HG03139 (cell line): ENCODE measurements around the gene COL23A1.

Experiments
- ATAC-seq: cut with Tn5 transposase; IDR thresholded peaks from one replicate; pipeline ENCODE4 v1.9.1; 2021; ENCODE audit not compliant: unreplicated experiment

The COL23A1 gene

DNA sequence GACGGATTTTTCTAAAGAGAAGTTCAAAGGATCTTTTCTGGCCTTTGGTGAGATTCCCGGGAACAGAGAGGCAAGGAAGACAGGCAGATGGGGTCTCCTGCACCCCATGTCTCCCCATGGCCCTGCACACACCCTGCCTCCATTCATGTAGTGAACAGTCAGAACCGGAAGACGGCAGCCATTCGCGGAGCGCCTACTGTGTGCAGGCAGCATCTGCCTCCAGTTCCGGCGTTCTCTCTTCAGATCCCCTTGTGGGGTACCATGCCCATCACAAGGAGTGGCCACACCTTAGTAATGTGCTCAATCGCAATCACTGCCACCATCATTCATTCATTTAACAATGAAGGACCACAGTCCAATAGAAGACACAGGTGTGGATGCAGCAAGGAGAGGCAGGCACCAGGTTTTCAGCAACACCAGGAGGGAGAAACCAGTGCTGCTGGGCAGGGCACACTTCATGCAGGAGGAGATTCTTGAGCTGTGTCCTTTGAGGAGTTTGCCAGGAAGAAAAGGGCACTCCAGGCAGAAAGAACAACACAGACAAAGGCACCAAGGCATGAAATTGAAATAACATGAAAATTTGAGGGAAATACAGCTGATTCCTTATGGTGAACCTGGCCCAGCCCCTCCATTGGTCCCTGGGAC lies 186.1 kb downstream of the COL23A1 start:
- ATAC-seq: no peak

DNA sequence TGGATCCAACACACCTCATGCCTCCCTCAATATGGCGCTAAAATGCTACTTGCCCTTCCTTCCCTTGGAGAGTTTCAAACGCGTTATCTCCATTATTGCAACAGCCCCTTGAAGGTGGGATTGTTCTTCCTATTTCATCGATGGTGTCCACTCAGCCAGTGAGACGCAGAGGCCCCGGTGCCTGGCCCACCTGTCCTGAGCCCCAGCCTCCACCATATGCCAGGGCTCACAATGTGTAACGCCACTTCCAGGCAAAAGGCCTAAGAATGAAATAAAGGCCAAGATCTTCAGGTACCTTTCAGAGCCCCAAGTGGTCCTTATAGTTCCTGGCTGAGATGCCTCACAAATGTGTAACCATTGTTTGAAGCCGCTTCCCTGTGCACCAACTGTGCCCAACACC lies 186.8 kb downstream of the COL23A1 start:
- ATAC-seq: no peak

DNA sequence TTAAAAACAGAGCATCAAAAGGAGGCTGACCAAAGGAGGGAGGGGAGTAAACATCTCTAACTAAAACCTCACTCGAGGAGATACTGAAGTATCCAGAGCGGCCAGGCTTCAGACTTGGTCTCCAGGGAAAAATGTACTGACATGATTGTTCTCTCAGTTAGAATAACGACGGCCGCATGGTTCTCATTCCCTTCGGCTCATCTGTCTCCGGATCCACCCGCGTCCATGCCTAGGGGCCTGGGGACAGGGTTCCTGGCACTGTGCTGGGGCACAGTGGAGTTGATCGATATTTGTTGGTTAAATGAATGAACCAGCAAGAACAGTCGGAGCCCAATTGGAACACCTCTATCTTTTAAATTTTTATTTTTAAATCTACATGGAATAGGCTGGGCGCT lies 190.5 kb downstream of the COL23A1 start:
- no peak for ATAC-seq

DNA sequence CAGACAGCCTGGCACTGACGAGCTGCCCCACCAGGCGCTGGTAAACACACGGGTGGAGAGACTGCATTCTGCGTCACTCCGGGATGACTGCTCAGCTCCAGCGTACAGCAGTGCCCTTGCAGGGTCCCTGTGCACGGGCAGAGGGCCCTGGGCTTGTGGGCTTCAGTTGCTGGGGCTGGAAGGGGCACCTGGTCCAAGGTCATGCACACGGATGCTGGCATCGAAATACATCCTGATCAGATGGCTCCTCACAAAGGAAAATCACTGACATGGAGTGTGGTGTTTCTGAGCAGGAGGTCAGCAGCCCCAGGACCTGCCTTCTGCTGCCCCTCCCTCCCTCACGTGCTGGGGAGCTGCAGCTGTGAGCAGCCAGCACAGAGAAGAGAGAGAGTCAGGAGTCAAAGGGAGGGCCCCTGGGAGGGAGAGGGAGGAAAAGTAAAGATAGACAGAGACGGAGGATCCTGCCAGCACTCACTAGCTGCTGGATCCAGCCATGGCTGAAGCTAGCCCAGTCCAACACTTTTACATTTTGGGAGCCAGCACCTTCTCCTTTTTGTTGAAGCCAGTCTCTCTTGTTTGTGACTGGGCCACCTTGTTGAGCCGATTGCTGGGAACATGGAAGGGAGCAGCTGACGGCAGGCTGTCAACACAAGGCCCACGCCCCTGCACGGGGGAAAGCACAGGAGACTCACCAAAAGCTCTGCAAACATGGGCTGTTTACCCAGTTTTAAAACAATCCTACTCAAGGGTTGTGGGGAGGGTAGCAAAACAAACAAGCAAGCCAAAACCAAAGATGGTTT lies 191.1 kb downstream of the COL23A1 start:
- no peak for ATAC-seq

DNA sequence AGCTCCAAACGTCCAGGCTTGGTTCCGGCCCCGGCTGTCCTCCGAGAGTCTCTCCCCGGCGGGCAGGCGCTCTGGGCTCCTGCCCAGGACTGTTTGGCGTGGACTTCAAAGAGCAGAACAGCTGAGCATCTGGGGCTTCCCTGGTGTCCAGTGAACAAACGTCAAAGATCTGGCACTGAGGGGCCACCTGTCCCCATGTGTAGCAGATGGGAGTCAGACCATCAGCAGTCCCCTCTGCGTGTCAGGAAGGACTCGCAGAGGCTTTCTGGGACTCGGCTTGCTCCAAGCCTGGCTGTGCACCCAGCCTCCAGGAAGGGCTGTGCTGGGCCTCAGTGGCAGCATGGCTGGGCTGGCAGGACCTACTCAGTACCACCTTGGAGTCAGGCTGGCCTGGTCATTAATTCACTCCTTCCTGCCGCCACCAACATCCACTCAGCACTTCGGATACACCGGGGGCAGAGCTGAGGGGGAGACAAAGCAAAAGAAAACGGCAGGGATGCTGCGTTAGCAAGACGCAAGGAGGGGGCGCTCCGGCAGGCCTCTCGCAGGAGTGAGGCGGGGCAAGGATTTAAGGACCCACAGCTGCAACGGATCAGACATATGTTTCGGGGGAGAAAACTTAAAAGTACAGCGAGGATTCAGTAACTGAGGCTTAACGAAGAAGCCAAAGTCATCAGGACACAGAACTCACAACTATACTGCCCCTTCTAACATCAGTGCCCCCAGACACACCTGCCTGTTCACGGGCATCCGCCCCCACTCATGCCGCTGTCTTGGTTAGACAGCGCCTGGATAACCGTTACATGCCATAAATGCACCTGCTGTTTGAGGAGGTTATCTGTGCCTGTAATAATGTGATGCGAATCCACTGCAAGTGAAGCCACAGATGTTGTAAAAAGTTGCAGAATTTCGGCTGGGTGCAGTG lies 193.1 kb downstream of the COL23A1 start:
- ATAC-seq: no peak

DNA sequence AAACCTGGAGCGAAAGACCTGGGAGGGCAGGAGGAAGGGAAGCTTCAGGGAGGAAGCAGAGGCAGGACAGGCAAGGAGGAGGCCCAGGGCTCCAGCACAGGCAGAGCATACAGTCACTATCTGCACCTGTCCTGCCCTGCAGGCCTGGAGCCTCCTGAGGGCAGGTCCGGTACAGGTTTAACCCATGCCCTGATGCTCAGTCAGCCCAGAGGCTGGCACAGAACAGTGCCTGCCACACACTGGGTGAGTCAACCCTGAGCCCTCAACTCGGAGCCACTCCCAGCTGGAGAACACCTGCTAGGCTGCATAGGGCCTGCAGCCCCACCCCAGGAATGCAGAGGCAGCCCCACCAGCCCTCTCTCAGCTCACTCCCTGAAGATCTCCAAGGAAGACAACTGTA lies 196.1 kb downstream of the COL23A1 start:
- no peak for ATAC-seq

DNA sequence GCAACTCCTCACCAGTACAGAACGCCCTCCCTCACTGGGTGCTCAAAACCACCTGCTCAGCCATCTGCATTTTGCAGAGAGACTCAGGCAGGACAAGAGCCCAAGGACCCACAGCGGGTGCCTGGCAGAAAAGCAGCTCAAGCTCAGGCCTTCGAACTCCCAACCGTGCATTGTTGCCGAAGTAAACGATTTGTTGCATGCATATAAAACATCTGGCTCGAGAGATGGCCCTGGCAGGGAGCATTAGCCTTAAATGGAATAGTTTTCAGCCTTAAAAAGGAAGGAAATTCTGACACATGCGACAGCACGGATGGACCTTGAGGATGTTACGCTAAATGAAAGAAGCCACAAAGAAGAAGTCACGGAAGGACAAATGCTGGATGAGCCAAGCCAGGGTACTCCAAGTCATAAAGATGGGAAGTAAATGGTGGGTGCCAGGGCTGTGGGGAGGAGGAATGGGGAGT lies 197.2 kb downstream of the COL23A1 start:
- ATAC-seq: no peak

DNA sequence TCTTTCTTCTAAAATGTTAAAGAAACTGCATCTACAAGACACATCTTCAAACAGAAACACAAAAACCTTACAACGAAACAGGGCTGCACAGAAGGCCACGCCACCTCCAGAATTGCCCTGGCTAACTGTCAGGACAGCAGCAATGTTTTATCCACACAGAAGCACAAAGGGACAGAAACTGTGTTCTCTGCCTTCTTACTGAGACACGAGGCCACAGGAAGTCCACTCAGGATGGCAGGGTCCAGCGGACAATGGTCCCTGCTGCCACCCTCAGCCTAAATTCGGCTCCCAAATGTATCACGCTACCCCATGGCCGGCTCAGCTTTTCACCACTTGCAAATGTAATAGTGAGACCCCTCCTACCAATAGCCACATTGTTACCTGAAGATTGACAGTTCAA lies 197.8 kb downstream of the COL23A1 start:
- ATAC-seq: no peak

DNA sequence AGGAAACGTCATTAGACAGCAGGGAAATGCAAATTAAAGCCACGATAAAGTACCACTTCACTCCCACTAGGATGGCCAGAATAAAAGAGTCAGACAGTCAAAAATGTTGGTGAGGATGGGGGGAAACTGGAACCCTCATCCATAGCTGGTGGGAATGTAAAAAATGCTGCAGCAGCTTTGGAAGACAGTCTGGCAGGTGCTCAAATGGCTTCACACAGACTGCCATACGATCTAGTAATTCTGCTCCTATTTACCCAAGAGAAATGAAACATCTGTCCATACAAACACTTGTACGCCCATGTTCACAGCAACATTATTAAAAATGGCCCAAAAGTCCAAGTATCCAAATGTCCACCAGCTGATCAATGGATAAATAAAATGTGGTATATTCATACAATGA lies 198.7 kb downstream of the COL23A1 start:
- ATAC-seq: no peak

DNA sequence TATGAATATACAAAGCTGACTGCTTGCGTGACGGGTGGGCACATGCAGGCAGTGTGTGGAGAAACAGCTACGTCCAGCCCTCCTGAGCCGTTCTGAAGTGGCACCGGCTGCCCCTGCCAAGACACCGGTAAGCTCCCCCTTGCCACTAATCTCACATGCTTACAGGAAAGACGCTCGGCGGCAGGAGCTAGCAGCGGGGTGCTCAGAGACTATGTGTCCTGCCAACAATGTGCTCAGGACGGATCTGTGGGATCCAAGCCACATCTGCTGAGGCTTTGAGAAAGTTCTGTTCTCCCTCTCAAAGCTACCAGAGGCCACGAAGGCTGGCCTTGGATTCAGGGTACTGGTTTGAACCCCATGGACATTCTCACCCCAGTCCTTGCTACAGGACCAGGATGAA lies 200.4 kb downstream of the COL23A1 start:
- no peak for ATAC-seq

DNA sequence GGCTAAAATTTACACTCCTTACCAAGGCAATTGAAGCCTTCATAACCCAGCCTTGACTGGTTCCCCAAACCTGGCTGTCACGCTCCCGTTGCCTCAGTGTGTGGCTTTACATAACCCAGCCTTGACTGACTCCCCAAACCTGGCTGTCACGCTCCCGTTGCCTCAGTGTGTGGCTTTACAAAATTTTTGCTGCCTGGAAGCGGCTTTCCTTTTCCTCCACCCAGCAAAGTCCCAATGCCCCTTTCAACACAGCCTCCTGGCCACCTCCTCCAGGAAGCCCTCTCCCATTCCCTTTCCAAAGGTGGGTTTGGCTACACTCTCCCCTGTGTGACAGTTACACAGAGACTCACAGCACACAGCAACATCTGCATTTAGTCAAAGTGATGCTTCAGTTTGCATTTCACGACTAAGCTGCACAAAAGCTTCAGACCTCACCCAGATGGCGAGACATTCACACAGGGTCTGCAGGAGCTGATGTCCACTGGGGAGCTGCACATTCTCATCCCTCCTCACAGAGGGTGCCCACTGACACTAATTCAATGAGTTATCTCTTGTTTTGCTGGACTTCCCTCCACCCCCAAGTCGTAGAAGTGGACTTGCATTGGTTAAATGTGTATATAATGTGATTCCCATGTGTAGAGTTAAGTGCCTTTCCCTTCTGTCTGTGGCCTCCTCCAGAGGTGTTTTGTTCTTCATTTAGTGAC lies 201.0 kb downstream of the COL23A1 start:
- ATAC-seq: no peak

DNA sequence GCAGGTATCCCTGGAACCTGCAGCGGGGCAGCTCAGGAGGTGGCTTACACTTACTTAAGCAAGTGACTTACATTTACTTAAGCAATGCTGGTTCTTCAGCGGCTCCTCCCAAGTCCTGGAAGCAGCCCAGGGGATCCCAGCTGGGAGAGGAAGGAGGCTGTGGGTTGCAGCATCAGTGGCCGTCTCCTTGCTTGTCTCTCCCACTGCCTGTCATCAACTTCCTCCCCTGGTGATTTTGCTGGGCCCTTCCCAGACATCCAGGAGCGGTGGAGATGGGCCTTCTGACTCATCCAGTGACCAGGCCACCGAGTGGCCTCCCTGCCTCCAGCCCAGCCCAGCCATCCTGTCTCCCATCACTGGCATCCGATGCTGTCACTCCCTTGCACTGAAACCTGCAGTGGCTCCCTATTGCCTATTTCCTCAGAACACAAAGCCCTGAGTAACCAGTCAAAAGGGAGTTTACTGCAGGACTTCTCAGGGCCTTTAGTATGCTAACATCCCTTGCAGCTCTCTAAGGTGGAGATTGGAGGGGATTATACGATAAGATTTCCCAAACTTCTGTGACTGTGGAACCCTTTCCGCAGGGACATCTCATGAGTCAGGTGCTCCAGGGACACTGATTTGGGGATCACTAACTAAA lies 201.7 kb downstream of the COL23A1 start:
- ATAC-seq: no peak

DNA sequence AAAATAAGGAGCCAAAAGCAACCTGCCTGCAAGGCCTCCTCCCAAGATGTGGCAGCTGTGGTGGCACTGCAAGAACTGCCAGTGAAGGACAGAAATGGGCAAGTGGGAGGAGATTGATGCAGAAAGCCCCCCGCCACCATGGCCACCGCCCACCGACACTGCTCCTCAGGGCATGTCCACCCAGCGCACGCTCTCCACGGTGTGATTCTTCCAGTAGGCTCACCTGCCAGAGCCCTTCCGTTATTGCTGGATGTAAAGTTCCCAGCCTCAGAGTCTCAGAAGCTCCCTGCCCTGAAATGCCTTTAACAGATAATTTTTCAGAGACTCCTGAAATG lies 202.4 kb downstream of the COL23A1 start:
- no peak for ATAC-seq

DNA sequence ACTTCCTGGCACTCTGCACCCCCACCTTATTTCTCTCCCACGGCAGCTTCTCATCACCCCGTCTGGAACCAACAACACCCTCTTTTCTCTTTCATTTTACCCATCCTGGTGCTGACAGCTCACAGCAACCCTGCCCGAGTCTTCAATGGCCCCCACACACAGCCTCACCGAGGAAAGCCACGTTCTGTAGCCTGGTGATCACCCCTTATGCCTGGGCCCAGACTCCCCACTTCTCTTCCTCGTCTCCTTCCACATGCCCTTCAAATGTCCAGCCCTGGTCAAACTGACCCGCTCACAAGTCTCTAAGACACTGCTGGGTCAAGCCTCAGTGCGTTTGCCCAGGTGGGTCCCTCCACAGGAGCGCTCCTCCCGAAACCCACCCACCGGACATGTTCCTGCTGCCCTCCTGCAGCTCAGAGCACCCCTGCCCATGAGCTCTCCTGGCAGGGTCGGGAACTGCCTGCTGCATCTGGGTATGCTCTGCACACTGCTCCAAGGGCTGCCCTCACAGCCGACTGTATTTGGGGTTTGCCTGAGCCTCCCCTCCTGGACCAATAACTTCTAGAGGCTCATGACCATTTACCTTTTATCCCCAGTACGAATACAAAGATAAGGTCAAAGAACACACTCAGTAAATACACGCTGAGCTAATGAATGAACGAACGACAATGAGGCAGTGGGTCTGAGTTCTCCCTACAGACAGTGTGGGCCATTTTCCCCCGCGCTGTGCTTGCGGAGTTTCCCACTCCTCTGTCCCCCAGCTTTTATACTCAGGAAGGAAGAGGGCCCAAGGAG lies 202.9 kb downstream of the COL23A1 start:
- ATAC-seq: no peak

DNA sequence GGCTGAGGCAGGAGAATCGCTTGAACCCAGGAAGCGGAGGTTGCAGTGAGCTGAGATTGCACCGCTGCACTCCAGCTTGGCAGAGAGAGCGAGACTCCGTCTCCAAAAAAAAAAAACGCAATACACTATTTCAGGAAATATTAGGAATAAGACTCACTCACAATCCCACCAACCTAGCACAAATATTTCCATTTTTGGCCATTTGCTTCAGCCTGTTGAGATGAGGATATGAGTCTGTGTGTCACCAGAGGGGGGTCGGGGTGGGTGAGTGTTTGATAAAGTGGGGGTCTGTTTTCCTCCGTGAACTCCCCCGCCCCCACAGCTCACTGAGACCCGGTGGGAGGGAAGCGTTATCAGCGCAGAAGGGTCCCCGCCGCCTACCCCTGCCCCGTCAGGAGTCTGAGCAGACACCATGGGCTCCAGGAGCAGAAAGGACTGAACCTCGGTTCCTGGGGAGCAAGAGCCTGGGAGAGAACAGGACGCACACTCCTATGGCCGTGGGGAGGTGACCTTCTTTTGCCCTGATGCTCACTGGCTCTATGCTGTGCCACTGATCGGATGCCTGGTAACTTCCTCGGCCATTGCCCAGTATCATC lies 203.8 kb downstream of the COL23A1 start:
- ATAC-seq: no peak

DNA sequence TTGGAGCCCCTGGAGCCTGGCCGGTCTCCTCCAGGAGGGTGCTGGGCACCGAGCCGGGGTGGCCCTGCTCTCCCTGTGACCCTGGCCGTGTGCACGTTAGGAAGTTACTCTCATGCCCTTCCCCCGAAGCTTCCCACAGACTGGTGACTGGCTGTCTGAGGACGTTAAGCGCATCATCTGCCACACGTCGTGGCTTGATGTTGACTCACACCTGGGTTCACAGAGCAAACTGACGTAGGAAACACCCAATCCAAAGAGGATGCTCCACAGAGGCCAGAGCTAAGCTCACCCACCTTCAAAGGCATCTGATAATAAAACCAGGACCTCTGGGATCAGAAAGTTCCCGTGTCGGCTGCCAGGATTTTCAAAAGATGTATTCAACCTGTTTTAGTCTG lies 204.7 kb downstream of the COL23A1 start:
- ATAC-seq: no peak

DNA sequence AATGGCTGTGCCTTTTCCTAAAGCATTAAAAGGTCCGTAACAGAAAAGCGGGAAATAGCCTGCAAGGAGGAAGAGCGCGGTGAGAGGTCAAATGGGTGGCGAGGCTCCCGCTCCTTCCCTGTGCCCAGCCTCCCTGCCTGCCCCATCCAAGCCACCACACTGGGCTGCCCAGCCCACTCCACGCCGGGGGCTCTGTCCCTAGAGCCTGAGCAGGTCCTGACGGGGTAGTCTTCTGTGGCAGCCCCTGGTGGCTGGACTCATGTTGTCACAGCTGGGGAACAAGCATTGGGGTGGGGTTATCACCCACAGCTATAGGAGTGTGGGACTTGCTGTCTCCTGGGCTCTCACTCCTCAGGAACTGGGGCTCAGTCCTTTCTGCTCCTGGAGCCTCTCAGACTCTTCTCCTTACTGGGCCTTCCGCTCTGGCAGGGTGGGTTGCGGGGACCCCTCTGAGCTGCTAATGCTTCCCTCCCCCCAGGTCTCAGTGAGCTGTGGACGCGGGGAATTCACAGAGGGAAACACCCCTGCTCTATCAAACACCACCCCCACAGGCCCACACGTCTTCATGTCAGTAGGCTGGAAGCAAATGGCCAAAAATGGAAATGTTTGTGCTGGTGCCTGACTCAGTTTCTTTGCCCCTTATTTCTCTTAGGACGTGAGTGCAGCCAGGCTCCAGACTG lies 205.2 kb downstream of the COL23A1 start:
- ATAC-seq: no peak

DNA sequence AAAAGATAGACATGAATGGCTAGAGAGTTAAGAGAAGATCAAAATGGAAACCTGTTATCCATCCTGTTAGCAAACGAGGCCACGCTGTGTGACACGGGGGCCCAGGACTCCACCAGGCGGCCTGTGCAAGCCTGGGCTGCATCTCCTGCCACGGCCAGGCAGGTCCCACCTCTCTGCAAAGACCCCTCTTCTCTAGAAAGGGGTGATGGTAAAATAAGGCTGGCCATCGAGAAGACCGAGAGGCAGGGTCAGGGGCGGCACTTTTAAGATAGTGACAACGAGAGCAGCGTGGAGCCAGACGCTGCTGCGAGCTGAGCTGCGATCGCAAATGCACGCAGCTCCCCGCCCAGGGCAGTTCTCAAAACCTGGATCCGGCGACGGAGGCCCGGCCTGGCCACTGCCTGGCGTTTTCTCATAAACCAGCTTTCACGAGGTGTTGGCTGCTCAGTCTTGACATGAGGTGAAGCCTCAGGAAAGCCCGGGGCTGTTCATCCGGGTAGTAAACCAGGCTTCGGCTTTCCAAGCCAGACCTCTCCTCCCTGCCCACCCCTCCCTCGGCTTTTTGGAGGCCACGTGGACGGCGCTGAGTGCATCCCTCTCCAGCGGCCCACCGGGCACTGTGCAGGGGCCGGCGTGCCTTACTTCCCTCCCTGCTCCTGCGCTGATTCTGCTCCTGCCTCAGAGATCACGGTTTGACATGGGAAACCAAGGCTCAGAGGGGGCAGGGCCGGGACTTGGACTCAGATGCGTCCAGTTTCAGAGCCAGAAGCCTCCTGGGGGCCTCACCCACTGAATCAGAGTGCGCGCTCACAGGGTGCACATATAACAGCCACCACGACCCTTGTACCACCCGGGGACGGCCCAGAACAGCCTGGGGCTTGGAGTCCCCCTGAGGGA lies 206.0 kb downstream of the COL23A1 start:
- no peak for ATAC-seq
